Glutamatergic neuron (in vitro differentiated cells): ENCODE measurements around the gene NCAM1. TPM values are rescaled to one million over a fixed set of nuclear protein-coding genes. Genes with fewer than 3 reads are reported as not detected.

Experiments used
- DNase-seq: peaks from one replicate; pipeline ENCODE4 v3.0.0; 2022
- H3K27ac Mint-ChIP-seq: one replicate; pipeline ENCODE4 v1.8.0; 2020; ENCODE audit warnings: mild to moderate bottlenecking, mixed read lengths, inconsistent platforms; ENCODE audit not compliant: unreplicated experiment
- H3K27me3 Mint-ChIP-seq: one replicate; pipeline ENCODE4 v1.8.0; 2020; ENCODE audit warnings: mild to moderate bottlenecking, moderate library complexity, mixed read lengths, inconsistent platforms; ENCODE audit not compliant: unreplicated experiment
- H3K36me3 Mint-ChIP-seq: one replicate; pipeline ENCODE4 v1.8.0; 2020; ENCODE audit warnings: mild to moderate bottlenecking, mixed read lengths, inconsistent platforms; ENCODE audit not compliant: unreplicated experiment
- H3K4me1 Mint-ChIP-seq: one replicate; pipeline ENCODE4 v1.8.0; 2020; ENCODE audit warnings: mild to moderate bottlenecking, low read depth, mixed read lengths, inconsistent platforms; ENCODE audit not compliant: unreplicated experiment
- H3K4me3 Mint-ChIP-seq: one replicate; pipeline ENCODE4 v1.8.0; 2020; ENCODE audit warnings: mild to moderate bottlenecking, mixed read lengths, inconsistent platforms; ENCODE audit not compliant: unreplicated experiment
- H3K9me3 Mint-ChIP-seq: one replicate; pipeline ENCODE4 v1.8.0; 2020; ENCODE audit warnings: mild to moderate bottlenecking, moderate library complexity, mixed read lengths, inconsistent platforms; ENCODE audit not compliant: unreplicated experiment
- total RNA-seq: library from RNA; stranded (reverse); fragmentation: NEBNext Ultra II Directional; extraction: Animal tissue kit (Norgen Biotek cat#: 25700); gene quantifications from one replicate; pipeline ENCODE4 v1.2.1, GENCODE V29; 2021; ENCODE audit not compliant: unreplicated experiment
- TF ChIP-seq, protein P1 (sequence below): fragments of 200-600 bp; sonication (generic); IDR thresholded peaks from one replicate; pipeline ENCODE4 v1.5.0; 2021; ENCODE audit not compliant: partially characterized antibody, unreplicated experiment

Gene NCAM1
- total RNA-seq, 1 donor from 2014 or later, result 819 TPM

DNA sequence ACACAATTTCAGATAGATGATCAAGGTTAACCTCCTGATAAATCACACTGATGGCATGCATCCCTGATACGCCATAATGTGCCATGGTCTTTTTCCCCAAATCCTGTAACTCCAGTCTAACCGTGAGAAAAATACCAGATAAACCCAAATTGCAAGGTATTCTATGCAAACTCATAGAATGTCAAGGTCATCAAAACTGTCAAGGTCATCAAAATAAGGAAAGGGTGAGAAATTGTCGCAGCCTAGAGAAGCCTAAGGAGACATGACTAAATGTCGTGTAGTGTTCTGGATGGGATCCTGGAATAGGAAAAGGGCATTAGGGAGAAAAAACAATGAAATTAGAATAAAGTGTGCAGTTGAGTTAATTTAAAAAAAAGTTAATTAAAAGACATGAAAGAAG is 357.9 kb downstream of the NCAM1 start:
- Mint-ChIP-seq H3K4me1 (peaks cover 31% of the 10 kb centered on the region), H3K27ac (peak overlapping the region; percentile 4), H3K27me3 (peaks cover 3% of the 10 kb centered on the region), H3K4me3 (no peak overlapping the region), H3K9me3 (peaks cover 12% of the 10 kb centered on the region), H3K36me3 (no peaks in the 10 kb centered on the region)
- DNase-seq, result no peak
- TF ChIP-seq, protein P1, sequence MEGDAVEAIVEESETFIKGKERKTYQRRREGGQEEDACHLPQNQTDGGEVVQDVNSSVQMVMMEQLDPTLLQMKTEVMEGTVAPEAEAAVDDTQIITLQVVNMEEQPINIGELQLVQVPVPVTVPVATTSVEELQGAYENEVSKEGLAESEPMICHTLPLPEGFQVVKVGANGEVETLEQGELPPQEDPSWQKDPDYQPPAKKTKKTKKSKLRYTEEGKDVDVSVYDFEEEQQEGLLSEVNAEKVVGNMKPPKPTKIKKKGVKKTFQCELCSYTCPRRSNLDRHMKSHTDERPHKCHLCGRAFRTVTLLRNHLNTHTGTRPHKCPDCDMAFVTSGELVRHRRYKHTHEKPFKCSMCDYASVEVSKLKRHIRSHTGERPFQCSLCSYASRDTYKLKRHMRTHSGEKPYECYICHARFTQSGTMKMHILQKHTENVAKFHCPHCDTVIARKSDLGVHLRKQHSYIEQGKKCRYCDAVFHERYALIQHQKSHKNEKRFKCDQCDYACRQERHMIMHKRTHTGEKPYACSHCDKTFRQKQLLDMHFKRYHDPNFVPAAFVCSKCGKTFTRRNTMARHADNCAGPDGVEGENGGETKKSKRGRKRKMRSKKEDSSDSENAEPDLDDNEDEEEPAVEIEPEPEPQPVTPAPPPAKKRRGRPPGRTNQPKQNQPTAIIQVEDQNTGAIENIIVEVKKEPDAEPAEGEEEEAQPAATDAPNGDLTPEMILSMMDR, result no peak

DNA sequence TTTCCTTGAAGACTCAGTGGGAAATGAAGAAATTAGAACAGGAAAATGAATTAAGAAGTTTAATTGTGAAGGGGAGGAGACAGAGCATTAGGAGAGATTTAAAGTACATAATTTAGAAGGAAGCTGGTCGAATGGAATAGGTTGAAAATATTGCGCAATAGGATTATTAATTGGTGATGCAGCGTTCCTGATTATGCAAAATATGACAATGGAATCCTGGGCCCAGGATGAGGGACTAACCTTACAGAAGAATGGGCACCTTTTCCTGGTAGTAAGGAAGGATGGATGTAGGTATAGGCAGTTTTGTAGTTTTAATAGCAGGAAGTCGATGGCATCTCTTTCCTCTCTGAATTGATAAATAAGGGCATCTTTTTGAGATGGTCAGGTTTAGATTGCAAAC is 360.9 kb downstream of the NCAM1 start:
- Mint-ChIP-seq H3K9me3 (peaks cover 12% of the 10 kb centered on the region), H3K4me1 (peaks cover 17% of the 10 kb centered on the region), H3K27ac (no peak overlapping the region), H3K36me3 (no peaks in the 10 kb centered on the region), H3K27me3 (peaks cover 3% of the 10 kb centered on the region), H3K4me3 (no peak overlapping the region)
- TF ChIP-seq, protein P1, result no peak
- DNase-seq, result no peak

- no peaks in the 10 kb centered on the region for H3K36me3 Mint-ChIP-seq
- no peak overlapping the region for H3K27ac Mint-ChIP-seq
- TF ChIP-seq, protein P1, result no peak
- peaks cover 9% of the 10 kb centered on the region for H3K9me3 Mint-ChIP-seq
- no peak for DNase-seq
- peaks cover 11% of the 10 kb centered on the region for H3K4me1 Mint-ChIP-seq
- peaks cover 3% of the 10 kb centered on the region for H3K27me3 Mint-ChIP-seq
- no peak overlapping the region for H3K4me3 Mint-ChIP-seq
Measured at GRCh38 chr11:113324250-113324649, 363.0 kb downstream of the NCAM1 start.
